ENCODE measurements around the gene MYOM3.

Gene MYOM3

DNA sequence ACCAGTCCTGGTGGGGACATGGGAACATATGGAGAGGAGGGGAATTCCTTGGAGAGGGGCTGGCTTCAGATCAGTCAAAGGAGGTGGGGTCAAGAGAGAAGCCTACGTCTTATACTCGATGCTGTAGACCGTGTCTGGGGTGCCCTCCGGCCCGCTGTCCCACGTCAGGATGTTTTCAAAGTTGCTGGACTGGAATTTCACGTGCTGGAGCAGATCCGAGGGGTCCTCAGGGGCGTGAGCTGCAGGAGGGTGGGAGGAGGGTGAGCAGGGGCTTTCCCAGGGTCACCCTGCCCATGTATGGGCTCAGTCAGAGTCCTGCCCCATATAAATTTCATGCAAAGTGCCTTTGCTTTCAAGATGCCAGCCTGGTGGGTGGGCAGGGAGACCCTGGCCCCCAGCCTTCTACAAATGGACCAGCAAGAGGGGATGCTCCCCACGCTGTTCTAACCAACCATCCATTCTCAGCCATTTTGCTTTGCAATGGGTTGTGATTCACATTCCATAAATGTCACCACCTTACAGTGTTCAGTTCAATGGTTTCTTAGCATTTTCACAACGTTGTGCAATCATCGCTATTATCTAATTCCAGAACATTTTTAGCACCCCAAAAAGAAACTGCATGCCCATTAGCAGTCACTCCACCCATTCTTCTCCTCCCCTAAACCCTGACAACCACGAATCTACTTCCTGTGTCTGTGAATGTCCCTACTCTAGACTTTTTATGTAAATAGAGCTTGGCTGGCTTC lies 26.7 kb upstream of the MYOM3 start:
- ATAC-seq (no peak), DNase-seq (no peak)

- ATAC-seq (no peak), DNase-seq (no peak)
Observed at GRCh38 chr1:24136956-24137539, 25.1 kb upstream of the MYOM3 start.

DNA sequence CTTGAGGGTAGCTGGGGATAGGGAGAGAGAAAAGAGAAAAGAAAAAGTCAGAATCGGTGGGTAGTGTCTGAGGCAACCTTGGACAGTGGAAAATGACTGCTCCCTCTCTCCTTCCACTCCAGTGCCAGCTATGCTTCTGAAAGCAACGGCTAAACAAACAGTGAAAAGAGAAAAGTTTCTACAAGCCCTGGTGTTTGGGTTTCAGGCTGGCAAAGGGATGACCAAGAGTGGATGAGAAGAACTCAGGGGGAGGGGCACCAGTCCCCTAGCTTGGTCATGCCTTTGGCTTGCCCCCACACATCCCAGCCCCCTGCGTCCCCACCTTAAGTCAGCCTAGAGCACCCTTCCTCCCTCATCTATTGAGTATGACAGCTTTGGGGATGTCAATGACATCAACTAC lies 22.4 kb upstream of the MYOM3 start:
- DNase-seq (no peak), ATAC-seq (no peak)

DNA sequence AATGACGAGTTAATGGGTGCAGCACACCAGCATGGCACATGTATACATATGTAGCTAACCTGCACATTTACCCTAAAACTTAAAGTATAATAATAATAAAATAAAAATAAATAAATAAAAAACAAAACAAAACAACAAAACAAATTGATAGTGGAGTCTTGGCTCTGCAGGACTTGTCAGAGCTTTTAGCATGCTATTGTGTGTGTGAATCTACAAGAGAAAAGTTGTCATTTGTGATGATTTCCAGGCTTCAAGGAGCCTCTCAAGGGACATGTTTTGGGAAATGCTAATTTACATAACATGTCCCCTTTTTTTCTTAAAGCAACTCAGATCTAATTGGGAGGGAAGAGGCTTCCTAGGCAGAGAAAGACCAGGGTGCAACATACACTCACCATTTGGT lies 21.9 kb upstream of the MYOM3 start:
- DNase-seq (no peak), ATAC-seq (no peak)

GRCh38 chr1:24130385-24130784 lies 18.4 kb upstream of the MYOM3 start:
- ATAC-seq (no peak), DNase-seq (no peak)

GRCh38 chr1:24127801-24128363 lies 15.9 kb upstream of the MYOM3 start:
- ATAC-seq (no peak), DNase-seq (no peak)

- ATAC-seq: no peak
- no peak for DNase-seq
Observed at GRCh38 chr1:24127134-24127800, 15.3 kb upstream of the MYOM3 start.

DNA sequence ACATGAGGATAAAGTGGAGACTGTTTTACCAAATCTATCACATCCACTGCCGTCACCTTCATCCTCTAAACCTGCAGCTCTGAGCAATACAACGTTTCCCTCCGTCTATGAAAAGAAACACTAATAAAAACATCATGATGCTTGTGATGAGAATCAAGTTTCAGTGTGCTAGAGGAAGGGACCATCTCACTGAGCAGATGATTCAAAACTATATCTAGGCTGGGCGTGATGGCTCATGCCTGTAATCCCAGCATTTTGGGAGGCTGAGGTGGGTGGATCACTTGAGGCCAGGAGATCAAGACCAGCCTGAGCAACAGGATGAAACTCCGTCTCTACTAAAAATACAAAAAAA lies 14.7 kb upstream of the MYOM3 start:
- ATAC-seq: no peak
- DNase-seq: no peak

- DNase-seq: no peak
- ATAC-seq: no peak
Observed at GRCh38 chr1:24126018-24126671, 14.2 kb upstream of the MYOM3 start.

GRCh38 chr1:24125456-24125855 lies 13.5 kb upstream of the MYOM3 start:
- no peak for DNase-seq

GRCh38 chr1:24124980-24125379 lies 13.0 kb upstream of the MYOM3 start:
- ATAC-seq: no peak
- DNase-seq: no peak

More at GRCh38 chr1:24125456-24125855, 13.5 kb upstream of the MYOM3 start:
- no peak for ATAC-seq

GRCh38 chr1:24123611-24124010 lies 11.7 kb upstream of the MYOM3 start:
- DNase-seq (no peak), ATAC-seq (no peak)

DNA sequence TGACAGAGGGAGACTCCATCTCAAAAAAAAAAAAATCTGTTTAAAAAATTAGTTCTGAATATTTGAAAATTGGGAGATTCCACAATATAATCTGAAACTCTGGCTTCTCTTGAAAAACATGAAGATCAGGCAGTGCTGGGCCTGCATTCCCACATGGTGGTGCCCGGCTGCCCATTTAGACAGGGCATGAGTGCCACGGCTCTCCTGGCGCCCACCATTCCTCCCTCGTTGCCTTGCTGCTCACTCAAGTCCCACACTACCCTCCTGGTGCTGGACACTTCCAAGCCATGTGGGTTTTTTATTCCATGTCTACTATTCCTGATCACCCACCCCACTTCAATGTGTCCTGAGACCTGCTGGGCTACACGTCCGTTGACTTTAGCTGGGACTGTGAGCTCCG lies 10.8 kb upstream of the MYOM3 start:
- ATAC-seq: no peak
- DNase-seq: no peak

DNA sequence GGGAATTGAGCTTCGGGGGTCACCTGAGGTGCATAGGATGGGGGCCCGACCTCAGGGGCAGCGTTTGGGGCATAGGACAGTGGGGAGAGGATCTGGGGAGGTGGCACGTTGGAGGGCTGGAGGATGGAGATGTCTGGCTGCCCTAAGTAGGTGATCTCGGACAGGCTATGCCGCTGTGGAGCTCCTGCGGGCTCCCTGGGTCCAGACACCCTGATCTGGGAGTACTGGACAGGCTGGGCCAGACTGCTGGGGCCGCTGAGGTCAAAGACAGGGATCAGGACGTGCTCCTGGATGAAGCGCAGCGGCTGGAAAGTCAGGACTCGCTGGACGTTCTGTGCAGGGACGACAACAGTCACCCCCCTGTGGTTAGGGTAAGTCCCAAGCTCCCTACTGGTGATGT lies 9.5 kb upstream of the MYOM3 start:
- ATAC-seq (no peak), DNase-seq (no peak)

DNA sequence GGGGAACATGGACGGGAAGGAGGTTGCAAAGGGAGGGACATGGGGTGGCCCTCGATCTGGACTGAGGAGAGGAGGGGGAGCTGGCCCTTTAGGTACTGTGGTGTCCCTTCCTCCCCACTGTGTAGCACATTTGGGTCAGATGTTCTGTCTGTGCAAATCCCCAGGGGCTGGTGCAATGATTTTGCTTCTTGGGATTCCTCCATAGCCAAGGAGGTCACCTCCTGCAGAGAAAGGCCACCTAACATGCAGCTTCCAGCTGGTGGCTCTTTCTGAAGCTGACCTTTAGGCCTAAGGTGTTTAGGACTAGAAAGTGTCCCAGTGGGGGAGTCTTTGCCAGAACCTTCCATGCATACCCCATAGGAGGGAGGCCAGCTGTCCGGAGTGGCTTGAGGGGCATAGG lies 9.0 kb upstream of the MYOM3 start:
- no peak for ATAC-seq
- DNase-seq: no peak

- DNase-seq (no peak), ATAC-seq (no peak)
Observed at GRCh38 chr1:24119859-24120756, 8.2 kb upstream of the MYOM3 start.

GRCh38 chr1:24119489-24119858 lies 7.5 kb upstream of the MYOM3 start:
- no peak for DNase-seq

DNA sequence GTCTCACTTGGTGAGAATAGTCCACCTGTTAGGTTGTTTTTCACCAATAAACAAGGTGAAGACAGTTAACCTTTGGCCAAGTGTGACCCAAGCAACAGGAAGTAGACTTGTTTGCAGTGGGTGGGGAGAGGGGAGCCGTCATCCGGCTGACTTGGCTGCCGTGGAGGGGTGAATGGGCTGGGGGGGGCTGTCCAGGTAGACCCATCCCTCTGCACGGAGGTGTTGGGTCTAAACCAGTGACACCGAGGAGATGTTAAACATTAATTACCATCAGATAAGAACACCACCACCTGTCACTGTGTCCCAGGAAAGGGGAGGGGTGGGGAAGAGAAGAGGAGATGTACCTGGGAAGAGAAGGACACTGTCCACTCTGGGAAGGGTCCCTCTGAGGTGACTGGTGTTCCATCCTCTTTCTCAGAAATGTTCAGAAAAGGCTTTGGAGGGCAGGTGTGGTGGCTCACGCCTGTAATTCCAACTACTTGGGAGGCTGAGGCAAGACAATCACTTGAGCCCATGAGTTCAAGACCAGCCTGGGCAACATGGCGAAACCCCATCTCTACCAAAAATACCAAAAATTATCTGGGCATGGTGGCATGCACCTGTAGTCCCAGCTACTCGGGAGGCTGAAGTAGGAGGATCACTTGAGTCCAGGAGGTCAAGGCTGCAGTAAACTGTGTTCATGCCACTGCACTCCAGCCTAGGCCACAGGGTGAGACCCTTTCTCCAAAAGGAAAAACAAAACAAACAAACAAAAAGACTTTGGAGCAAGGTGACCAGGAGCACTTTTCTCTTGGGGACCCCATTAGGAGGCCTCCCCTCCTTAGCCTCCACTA lies 6.7 kb upstream of the MYOM3 start:
- ATAC-seq (no peak), DNase-seq (no peak)

More at GRCh38 chr1:24119489-24119858, 7.5 kb upstream of the MYOM3 start:
- ATAC-seq: no peak

DNA sequence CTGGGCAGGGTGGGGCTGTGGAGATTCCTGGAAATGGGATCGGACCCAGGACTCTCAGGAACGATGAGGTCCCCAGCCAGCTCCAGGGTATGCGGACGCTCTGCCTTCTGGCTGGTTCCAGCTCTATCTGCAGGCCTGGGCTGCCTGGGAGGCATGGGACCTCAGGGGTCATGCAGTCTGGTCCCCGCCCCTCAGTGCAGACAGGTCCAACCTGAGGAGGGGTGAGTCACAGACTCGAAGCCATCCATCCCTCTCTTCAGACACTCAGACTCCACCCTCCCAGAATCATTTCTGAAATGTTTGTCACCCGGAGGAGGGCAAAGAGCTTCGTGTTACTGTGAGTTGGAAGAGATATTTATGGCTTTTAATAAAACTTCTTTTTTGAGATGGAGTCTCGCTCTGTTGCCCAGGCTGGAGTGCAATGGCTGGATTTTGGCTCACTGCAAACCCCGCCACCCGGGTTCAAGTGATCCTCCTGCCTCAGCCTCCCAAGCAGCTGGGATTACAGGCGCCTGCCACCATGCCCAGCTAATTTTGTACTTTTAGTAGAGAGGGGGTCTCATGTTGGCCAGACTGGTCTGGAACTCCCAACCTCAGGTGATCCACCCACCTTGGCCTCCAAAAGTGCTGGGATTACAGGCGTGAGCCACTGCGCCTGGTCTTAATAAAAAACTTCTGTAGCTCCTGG lies 5.9 kb upstream of the MYOM3 start:
- no peak for DNase-seq
- ATAC-seq: no peak

- no peak for ATAC-seq
- DNase-seq: no peak
Observed at GRCh38 chr1:24117132-24117531, 5.2 kb upstream of the MYOM3 start.
